ENCODE results near the gene TUBA4B.

TUBA4B gene

GRCh38 chr2:219252900-219253752 lies at the start of gene TUBA4B:
TUBA4B (plus strand) TSS chr2:219253243; CDS start chr2:219253408, 165 bp downstream.
- in situ Hi-C loops (cut with MboI; ENCODE audit: low sequenced_read_pairs, unreplicated experiment), result no loop called here
- peak; percentile 62 for DNase-seq (ENCODE audit: low spot score)
- no peak for TF ChIP-seq CTCF (IDR thresholded peaks at IDR 0.05; ENCODE audit: borderline replicate concordance, control extremely low read depth, extremely low read depth, insufficient read depth, missing control alignments)

- in situ Hi-C loops (cut with MboI; ENCODE audit: low sequenced_read_pairs, unreplicated experiment), result no loop called here
- no peak for TF ChIP-seq CTCF (IDR thresholded peaks at IDR 0.05; ENCODE audit: borderline replicate concordance, control extremely low read depth, extremely low read depth, insufficient read depth, missing control alignments)
- no peak for DNase-seq (ENCODE audit: low spot score)
These were observed 48.4 kb upstream of the TUBA4B start for GRCh38 chr2:219204425-219205164.

- no peak for TF ChIP-seq CTCF (IDR thresholded peaks at IDR 0.05; ENCODE audit: borderline replicate concordance, control extremely low read depth, extremely low read depth, insufficient read depth, missing control alignments)
- no peak for DNase-seq (ENCODE audit: low spot score)
- in situ Hi-C loops (cut with MboI; ENCODE audit: low sequenced_read_pairs, unreplicated experiment), result no loop called here
These were observed 47.9 kb upstream of the TUBA4B start for GRCh38 chr2:219205165-219205538.

- in situ Hi-C loops (cut with MboI; ENCODE audit: low sequenced_read_pairs, unreplicated experiment), result no loop called here
These were observed 47.1 kb upstream of the TUBA4B start for GRCh38 chr2:219205981-219206327.

GRCh38 chr2:219206328-219207133 lies 46.5 kb upstream of the TUBA4B start, which contains the start of gene ZFAND2B:
ZFAND2B (plus strand) TSS chr2:219206782; CDS start chr2:219206988, 206 bp downstream.
- DNase-seq (ENCODE audit: low spot score), result peak; percentile 100
- no peak for TF ChIP-seq CTCF (IDR thresholded peaks at IDR 0.05; ENCODE audit: borderline replicate concordance, control extremely low read depth, extremely low read depth, insufficient read depth, missing control alignments)
- in situ Hi-C loops (cut with MboI; ENCODE audit: low sequenced_read_pairs, unreplicated experiment), result no loop called here

More at GRCh38 chr2:219205981-219206327, 47.1 kb upstream of the TUBA4B start:
- DNase-seq (ENCODE audit: low spot score), result no peak
- TF ChIP-seq CTCF (IDR thresholded peaks at IDR 0.05; ENCODE audit: borderline replicate concordance, control extremely low read depth, extremely low read depth, insufficient read depth, missing control alignments), result no peak
